Stomach (tissue), 4 donors: Measurements from ENCODE around the gene HNRNPF.

Experiments used
- POLR2AphosphoS5 ChIP-seq, 3 donors: sonication (generic); formaldehyde crosslinking; IDR thresholded peaks; one replicate each; pipeline ENCODE4 v1.6.1; 2016; ENCODE audit warnings: antibody characterized with exemption in 3 of 3
- TF ChIP-seq, protein P1 (sequence below), 7 experiments: fragments of 450-650 bp in 4 of 7; fragments of 200-600 bp in 3 of 7; sonication (generic) in 3 of 7; IDR thresholded peaks; one replicate each; pipeline ENCODE4 v1.5.1; 2016 to 2019; ENCODE audit warnings: antibody characterized with exemption in 7 of 7, control low read depth in 2 of 7, mild to moderate bottlenecking in 1 of 7

GRCh38 chr10:43390333-43390732 is 18.7 kb downstream of the HNRNPF start:
- TF ChIP-seq, protein P1, sequence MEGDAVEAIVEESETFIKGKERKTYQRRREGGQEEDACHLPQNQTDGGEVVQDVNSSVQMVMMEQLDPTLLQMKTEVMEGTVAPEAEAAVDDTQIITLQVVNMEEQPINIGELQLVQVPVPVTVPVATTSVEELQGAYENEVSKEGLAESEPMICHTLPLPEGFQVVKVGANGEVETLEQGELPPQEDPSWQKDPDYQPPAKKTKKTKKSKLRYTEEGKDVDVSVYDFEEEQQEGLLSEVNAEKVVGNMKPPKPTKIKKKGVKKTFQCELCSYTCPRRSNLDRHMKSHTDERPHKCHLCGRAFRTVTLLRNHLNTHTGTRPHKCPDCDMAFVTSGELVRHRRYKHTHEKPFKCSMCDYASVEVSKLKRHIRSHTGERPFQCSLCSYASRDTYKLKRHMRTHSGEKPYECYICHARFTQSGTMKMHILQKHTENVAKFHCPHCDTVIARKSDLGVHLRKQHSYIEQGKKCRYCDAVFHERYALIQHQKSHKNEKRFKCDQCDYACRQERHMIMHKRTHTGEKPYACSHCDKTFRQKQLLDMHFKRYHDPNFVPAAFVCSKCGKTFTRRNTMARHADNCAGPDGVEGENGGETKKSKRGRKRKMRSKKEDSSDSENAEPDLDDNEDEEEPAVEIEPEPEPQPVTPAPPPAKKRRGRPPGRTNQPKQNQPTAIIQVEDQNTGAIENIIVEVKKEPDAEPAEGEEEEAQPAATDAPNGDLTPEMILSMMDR (IDR thresholded peaks at IDR 0.05) = no peak
- no peak for TF ChIP-seq POLR2AphosphoS5 (IDR thresholded peaks at IDR 0.05)
